SK-N-SH treated with all-trans-retinoic acid at 6 μM for 48 hours (cell line): Measurements from ENCODE around the gene A2M.

Experiments
- ATAC-seq: fragments of 200-7000 bp; cut with Tn5 transposase; 3 replicates; pipeline ENCODE4 v1.9.1; 2020; ENCODE audit warnings: mild to moderate bottlenecking, moderate library complexity
- ARNTL ChIP-seq: fragments of 450-650 bp; formaldehyde crosslinking; IDR thresholded peaks from 2 replicates; pipeline ENCODE4 v1.5.0; 2020; ENCODE audit warnings: low read depth, mild to moderate bottlenecking, moderate library complexity, borderline replicate concordance
- CSDC2 ChIP-seq: fragments of 250-450 bp; sonication (Bioruptor Pico); IDR thresholded peaks from 2 replicates; pipeline ENCODE4 v1.5.0; 2020; ENCODE audit warnings: mild to moderate bottlenecking, moderate library complexity
- CSRNP3 ChIP-seq: fragments of 250-450 bp; sonication (Bioruptor Pico); IDR thresholded peaks from 2 replicates; pipeline ENCODE4 v1.5.1; 2021; ENCODE audit warnings: mild to moderate bottlenecking, moderate library complexity
- ESRRG ChIP-seq: fragments of 250-450 bp; sonication (Bioruptor Pico); IDR thresholded peaks from 2 replicates; pipeline ENCODE4 v1.6.1; 2021; ENCODE audit warnings: mild to moderate bottlenecking
- GLIS3 ChIP-seq: fragments of 250-450 bp; sonication (Bioruptor Pico); IDR thresholded peaks from 2 replicates; pipeline ENCODE4 v1.5.0; 2020; ENCODE audit warnings: mild to moderate bottlenecking, moderate library complexity
- ISL1 ChIP-seq: fragments of 250-450 bp; sonication (Bioruptor Pico); IDR thresholded peaks from 2 replicates; pipeline ENCODE4 v2.1.2; 2022; ENCODE audit warnings: mild to moderate bottlenecking, moderate library complexity
- OSR1 ChIP-seq: fragments of 250-450 bp; sonication (Bioruptor Pico); IDR thresholded peaks from 2 replicates; pipeline ENCODE4 v1.8.0; 2022; ENCODE audit warnings: moderate library complexity, mild to moderate bottlenecking, inconsistent platforms
- PATZ1 ChIP-seq: fragments of 250-450 bp; sonication (Bioruptor Pico); IDR thresholded peaks from 2 replicates; pipeline ENCODE4 v1.8.0; 2020; ENCODE audit warnings: mild to moderate bottlenecking, moderate library complexity, borderline replicate concordance
- POU6F1 ChIP-seq: fragments of 250-450 bp; sonication (Bioruptor Pico); IDR thresholded peaks from 2 replicates; pipeline ENCODE4 v1.8.0; 2021; ENCODE audit warnings: low read depth, mild to moderate bottlenecking, moderate library complexity, borderline replicate concordance
- PPARA ChIP-seq: fragments of 250-450 bp; sonication (Bioruptor Pico); IDR thresholded peaks from 2 replicates; pipeline ENCODE4 v1.5.0; 2020; ENCODE audit warnings: mild to moderate bottlenecking, borderline replicate concordance
- RARB ChIP-seq: fragments of 250-450 bp; sonication (Bioruptor Pico); IDR thresholded peaks from 2 replicates; pipeline ENCODE4 v1.8.0; 2021; ENCODE audit warnings: mild to moderate bottlenecking, moderate library complexity
- SNAI2 ChIP-seq: fragments of 250-450 bp; sonication (Bioruptor Pico); IDR thresholded peaks from 2 replicates; pipeline ENCODE4 v1.5.0; 2020; ENCODE audit warnings: mild to moderate bottlenecking, moderate library complexity
- TCF4 ChIP-seq: fragments of 250-450 bp; sonication (Bioruptor Pico); IDR thresholded peaks from 2 replicates; pipeline ENCODE4 v1.8.0; 2021; ENCODE audit warnings: mild to moderate bottlenecking, moderate library complexity, borderline replicate concordance
- TOX ChIP-seq: fragments of 250-450 bp; sonication (Bioruptor Pico); IDR thresholded peaks from 2 replicates; pipeline ENCODE4 v1.8.0; 2021; ENCODE audit warnings: mild to moderate bottlenecking, moderate library complexity, borderline replicate concordance
- TSHZ2 ChIP-seq: fragments of 250-450 bp; sonication (Bioruptor Pico); IDR thresholded peaks from 2 replicates; pipeline ENCODE4 v1.5.0; 2020; ENCODE audit warnings: mild to moderate bottlenecking, moderate library complexity
- ZC3H10 ChIP-seq: fragments of 250-450 bp; sonication (Bioruptor Pico); IDR thresholded peaks from 2 replicates; pipeline ENCODE4 v1.5.1; 2021; ENCODE audit warnings: mild to moderate bottlenecking, moderate library complexity
- ZFP3 ChIP-seq: fragments of 250-450 bp; sonication (Bioruptor Pico); IDR thresholded peaks from 2 replicates; pipeline ENCODE4 v1.5.0; 2020; ENCODE audit warnings: mild to moderate bottlenecking, moderate library complexity
- ZFP30 ChIP-seq: fragments of 450-650 bp; formaldehyde crosslinking; IDR thresholded peaks from 2 replicates; pipeline ENCODE4 v1.5.0; 2022; ENCODE audit warnings: mild to moderate bottlenecking, moderate library complexity
- ZNF565 ChIP-seq: fragments of 450-650 bp; formaldehyde crosslinking; conservative IDR thresholded peaks from 2 replicates; pipeline ENCODE4 v1.5.0; 2020; ENCODE audit warnings: low read depth, mild to moderate bottlenecking, moderate library complexity
- ZNF70 ChIP-seq: fragments of 450-650 bp; formaldehyde crosslinking; IDR thresholded peaks from 2 replicates; pipeline ENCODE4 v1.5.0; 2020; ENCODE audit warnings: mild to moderate bottlenecking, moderate library complexity
- ZNF8 ChIP-seq: fragments of 450-650 bp; formaldehyde crosslinking; IDR thresholded peaks from 2 replicates; pipeline ENCODE4 v1.5.0; 2020; ENCODE audit warnings: mild to moderate bottlenecking, moderate library complexity

The A2M gene

GRCh38 chr12:9033265-9033887, 82.3 kb downstream of the A2M start:
- no peak for ATAC-seq

GRCh38 chr12:9032202-9032964, 83.3 kb downstream of the A2M start:
- no peak for TF ChIP-seq ISL1
- TF ChIP-seq ZFP3 (CRISPR knock-in tag), result no peak
- no peak for TF ChIP-seq GLIS3 (CRISPR knock-in tag)
- TF ChIP-seq PATZ1 (CRISPR knock-in tag), result no peak
- no peak for TF ChIP-seq TSHZ2
- no peak for TF ChIP-seq PPARA (CRISPR knock-in tag)
- TF ChIP-seq CSDC2 (CRISPR knock-in tag), result no peak
- no peak for TF ChIP-seq ZFP30 (CRISPR knock-in tag)
- no peak for TF ChIP-seq ZNF8 (CRISPR knock-in tag)
- no peak for TF ChIP-seq ARNTL (CRISPR knock-in tag)
- no peak for TF ChIP-seq CSRNP3 (CRISPR knock-in tag)
- TF ChIP-seq TOX, result no peak
- TF ChIP-seq ZNF565 (CRISPR knock-in tag), result no peak
- TF ChIP-seq TCF4 (CRISPR knock-in tag), result no peak
- no peak for ATAC-seq

More at GRCh38 chr12:9033265-9033887, 82.3 kb downstream of the A2M start:
- TF ChIP-seq GLIS3 (CRISPR knock-in tag) (no peak), POU6F1 (CRISPR knock-in tag) (no peak), ISL1 (no peak), TCF4 (CRISPR knock-in tag) (no peak), ZFP30 (CRISPR knock-in tag) (no peak), ZNF70 (CRISPR knock-in tag) (no peak), RARB (no peak), TOX (no peak), ZC3H10 (CRISPR knock-in tag) (no peak), TSHZ2 (no peak), ESRRG (CRISPR knock-in tag) (no peak), SNAI2 (CRISPR knock-in tag) (no peak), OSR1 (CRISPR knock-in tag) (no peak)
